HG03175 (cell line): ENCODE measurements around the gene ZBTB43.

Experiments
- ATAC-seq: cut with Tn5 transposase; IDR thresholded peaks from one replicate; pipeline ENCODE4 v1.9.1; 2021; ENCODE audit warnings: mild to moderate bottlenecking, moderate library complexity; ENCODE audit not compliant: unreplicated experiment

ZBTB43 gene

DNA sequence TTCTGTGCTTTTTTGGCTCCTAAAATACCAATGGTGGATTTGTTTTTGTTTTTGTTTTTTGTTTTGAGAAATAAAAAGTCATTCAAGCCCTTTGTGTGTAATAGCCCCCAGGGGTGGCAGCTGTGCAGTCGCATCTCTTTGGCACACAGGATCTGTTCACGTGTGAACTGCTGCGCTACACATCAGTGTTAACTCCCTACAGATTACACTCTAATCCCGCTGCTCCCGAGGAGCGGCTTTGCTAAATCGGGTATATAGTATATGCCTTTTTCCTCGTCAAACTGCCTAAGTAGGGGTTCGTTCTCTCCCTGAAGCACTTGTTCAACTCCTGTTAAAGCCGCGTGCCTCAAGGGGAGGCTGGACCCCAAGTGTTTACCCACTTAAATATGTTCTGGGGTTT lies 77.9 kb downstream of the ZBTB43 start:
- no peak for ATAC-seq

- ATAC-seq: no peak
Measured at GRCh38 chr9:126883636-126884035, 78.8 kb downstream of the ZBTB43 start.

- ATAC-seq: no peak
Measured at GRCh38 chr9:126885131-126885641, 80.3 kb downstream of the ZBTB43 start.

GRCh38 chr9:126886034-126886822 lies 81.4 kb downstream of the ZBTB43 start:
- ATAC-seq: no peak

DNA sequence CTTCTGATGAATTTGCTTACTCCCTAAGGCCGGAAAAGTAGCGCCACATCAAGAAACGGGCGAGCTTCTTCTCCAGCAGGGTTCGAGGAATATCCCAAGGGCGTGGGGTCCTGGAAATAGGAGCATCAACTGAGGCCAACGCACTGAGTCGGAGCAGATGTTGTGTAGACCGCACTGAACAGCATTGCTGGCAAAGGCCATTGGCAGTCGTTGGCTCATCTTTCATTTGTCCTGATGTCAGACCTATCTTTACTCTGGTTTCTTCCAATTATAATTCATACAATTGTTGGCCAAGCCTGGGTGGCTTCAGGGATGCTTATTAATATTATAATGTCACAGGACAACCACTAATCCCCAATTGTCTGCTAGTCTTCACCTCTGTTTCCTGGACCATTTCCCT lies 82.1 kb downstream of the ZBTB43 start:
- no peak for ATAC-seq
